Measurements from ENCODE around the gene ZNF225.

ZNF225 gene

DNA sequence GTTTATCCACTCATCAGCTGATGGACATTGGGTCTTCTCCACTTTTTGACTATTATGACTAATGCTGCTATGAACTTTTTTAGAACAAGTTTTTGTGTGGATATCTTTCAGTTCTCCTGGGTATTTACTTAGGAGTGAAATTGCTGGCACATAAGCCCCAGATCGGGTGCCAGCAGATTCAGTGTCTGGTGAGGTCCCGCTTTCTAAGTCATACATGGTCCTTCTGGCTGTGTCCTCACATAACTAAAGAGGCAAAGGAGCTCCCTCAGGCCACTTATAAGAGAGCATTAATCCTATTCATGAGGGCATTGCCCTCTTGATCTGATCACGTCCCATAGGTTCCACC, 51.1 kb downstream of the ZNF225 start (continued):
- TF ChIP-seq ZNF214 (tag by site-specific recombination; IDR thresholded peaks at IDR 0.05; ENCODE audit: borderline replicate concordance) = peak; percentile 49; the same call in 1 of the 2 replicates
- 0 out of 2 replicates have a peak, but pooled peaks have one; percentile 2 for TF ChIP-seq ZNF132 (tag by site-specific recombination; IDR thresholded peaks at IDR 0.05; ENCODE audit: borderline replicate concordance)
- no peak for TF ChIP-seq HOXD13 (CRISPR knock-in tag; IDR thresholded peaks at IDR 0.05; ENCODE audit: borderline replicate concordance)
- TF ChIP-seq ZNF350 (tag by site-specific recombination; IDR thresholded peaks at IDR 0.05) = no peak
- no peak for TF ChIP-seq ZNF785 (tag by site-specific recombination; IDR thresholded peaks at IDR 0.05)
- TF ChIP-seq IKZF3 (tag by site-specific recombination; IDR thresholded peaks at IDR 0.05) = no peak
- TF ChIP-seq ZNF324 (tag by site-specific recombination; IDR thresholded peaks at IDR 0.05) = no peak; the same call in 1 of the 2 replicates
- TF ChIP-seq SP7 (tag by site-specific recombination; IDR thresholded peaks at IDR 0.05) = no peak
- TF ChIP-seq SP3 (tag by site-specific recombination; IDR thresholded peaks at IDR 0.05) = no peak
- no peak for TF ChIP-seq OVOL3 (tag by site-specific recombination; IDR thresholded peaks at IDR 0.05)
- no peak; the same call in 1 of the 2 replicates for TF ChIP-seq WT1 (tag by site-specific recombination; IDR thresholded peaks at IDR 0.05)
- no peak for TF ChIP-seq ZNF394 (tag by site-specific recombination; IDR thresholded peaks at IDR 0.05; ENCODE audit: borderline replicate concordance)
- no peak for TF ChIP-seq EGR2 (tag by site-specific recombination; IDR thresholded peaks at IDR 0.05; ENCODE audit: low read depth)
- no peak for TF ChIP-seq ZEB2 (tag by site-specific recombination; IDR thresholded peaks at IDR 0.05)
- TF ChIP-seq, protein P1, sequence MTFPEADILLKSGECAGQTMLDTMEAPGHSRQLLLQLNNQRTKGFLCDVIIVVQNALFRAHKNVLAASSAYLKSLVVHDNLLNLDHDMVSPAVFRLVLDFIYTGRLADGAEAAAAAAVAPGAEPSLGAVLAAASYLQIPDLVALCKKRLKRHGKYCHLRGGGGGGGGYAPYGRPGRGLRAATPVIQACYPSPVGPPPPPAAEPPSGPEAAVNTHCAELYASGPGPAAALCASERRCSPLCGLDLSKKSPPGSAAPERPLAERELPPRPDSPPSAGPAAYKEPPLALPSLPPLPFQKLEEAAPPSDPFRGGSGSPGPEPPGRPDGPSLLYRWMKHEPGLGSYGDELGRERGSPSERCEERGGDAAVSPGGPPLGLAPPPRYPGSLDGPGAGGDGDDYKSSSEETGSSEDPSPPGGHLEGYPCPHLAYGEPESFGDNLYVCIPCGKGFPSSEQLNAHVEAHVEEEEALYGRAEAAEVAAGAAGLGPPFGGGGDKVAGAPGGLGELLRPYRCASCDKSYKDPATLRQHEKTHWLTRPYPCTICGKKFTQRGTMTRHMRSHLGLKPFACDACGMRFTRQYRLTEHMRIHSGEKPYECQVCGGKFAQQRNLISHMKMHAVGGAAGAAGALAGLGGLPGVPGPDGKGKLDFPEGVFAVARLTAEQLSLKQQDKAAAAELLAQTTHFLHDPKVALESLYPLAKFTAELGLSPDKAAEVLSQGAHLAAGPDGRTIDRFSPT (tag by site-specific recombination; IDR thresholded peaks at IDR 0.05) = no peak
- no peak for TF ChIP-seq ZNF514 (tag by site-specific recombination; IDR thresholded peaks at IDR 0.05)
- TF ChIP-seq, protein P2, sequence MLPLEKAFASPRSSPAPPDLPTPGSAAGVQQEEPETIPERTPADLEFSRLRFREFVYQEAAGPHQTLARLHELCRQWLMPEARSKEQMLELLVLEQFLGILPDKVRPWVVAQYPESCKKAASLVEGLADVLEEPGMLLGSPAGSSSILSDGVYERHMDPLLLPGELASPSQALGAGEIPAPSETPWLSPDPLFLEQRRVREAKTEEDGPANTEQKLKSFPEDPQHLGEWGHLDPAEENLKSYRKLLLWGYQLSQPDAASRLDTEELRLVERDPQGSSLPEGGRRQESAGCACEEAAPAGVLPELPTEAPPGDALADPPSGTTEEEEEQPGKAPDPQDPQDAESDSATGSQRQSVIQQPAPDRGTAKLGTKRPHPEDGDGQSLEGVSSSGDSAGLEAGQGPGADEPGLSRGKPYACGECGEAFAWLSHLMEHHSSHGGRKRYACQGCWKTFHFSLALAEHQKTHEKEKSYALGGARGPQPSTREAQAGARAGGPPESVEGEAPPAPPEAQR (tag by site-specific recombination; IDR thresholded peaks at IDR 0.05) = no peak
- TF ChIP-seq ZFP41 (tag by site-specific recombination; IDR thresholded peaks at IDR 0.05; ENCODE audit: borderline replicate concordance) = no peak
- TF ChIP-seq YY2 (tag by site-specific recombination; IDR thresholded peaks at IDR 0.05) = no peak
- TF ChIP-seq GLI4 (tag by site-specific recombination; IDR thresholded peaks at IDR 0.05) = no peak
- TF ChIP-seq ZNF2 (tag by site-specific recombination; IDR thresholded peaks at IDR 0.05) = no peak
- TF ChIP-seq ZFHX2 (tag by site-specific recombination; conservative IDR thresholded peaks at IDR 0.05) = no peak
- TF ChIP-seq ZNF658 (tag by site-specific recombination; IDR thresholded peaks at IDR 0.05) = no peak
- TF ChIP-seq ZNF626 (tag by site-specific recombination; IDR thresholded peaks at IDR 0.05) = peak; percentile 19; the same call in 1 of the 2 replicates
- peak; percentile 24 for TF ChIP-seq ZNF510 (tag by site-specific recombination; IDR thresholded peaks at IDR 0.05; ENCODE audit: insufficient replicate concordance)
- no peak for TF ChIP-seq ZNF48 (tag by site-specific recombination; IDR thresholded peaks at IDR 0.05)
- TF ChIP-seq, protein P3, sequence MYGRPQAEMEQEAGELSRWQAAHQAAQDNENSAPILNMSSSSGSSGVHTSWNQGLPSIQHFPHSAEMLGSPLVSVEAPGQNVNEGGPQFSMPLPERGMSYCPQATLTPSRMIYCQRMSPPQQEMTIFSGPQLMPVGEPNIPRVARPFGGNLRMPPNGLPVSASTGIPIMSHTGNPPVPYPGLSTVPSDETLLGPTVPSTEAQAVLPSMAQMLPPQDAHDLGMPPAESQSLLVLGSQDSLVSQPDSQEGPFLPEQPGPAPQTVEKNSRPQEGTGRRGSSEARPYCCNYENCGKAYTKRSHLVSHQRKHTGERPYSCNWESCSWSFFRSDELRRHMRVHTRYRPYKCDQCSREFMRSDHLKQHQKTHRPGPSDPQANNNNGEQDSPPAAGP (tag by site-specific recombination; IDR thresholded peaks at IDR 0.05) = no peak
- TF ChIP-seq ZNF248 (tag by site-specific recombination; IDR thresholded peaks at IDR 0.05) = no peak
- TF ChIP-seq, protein P4, sequence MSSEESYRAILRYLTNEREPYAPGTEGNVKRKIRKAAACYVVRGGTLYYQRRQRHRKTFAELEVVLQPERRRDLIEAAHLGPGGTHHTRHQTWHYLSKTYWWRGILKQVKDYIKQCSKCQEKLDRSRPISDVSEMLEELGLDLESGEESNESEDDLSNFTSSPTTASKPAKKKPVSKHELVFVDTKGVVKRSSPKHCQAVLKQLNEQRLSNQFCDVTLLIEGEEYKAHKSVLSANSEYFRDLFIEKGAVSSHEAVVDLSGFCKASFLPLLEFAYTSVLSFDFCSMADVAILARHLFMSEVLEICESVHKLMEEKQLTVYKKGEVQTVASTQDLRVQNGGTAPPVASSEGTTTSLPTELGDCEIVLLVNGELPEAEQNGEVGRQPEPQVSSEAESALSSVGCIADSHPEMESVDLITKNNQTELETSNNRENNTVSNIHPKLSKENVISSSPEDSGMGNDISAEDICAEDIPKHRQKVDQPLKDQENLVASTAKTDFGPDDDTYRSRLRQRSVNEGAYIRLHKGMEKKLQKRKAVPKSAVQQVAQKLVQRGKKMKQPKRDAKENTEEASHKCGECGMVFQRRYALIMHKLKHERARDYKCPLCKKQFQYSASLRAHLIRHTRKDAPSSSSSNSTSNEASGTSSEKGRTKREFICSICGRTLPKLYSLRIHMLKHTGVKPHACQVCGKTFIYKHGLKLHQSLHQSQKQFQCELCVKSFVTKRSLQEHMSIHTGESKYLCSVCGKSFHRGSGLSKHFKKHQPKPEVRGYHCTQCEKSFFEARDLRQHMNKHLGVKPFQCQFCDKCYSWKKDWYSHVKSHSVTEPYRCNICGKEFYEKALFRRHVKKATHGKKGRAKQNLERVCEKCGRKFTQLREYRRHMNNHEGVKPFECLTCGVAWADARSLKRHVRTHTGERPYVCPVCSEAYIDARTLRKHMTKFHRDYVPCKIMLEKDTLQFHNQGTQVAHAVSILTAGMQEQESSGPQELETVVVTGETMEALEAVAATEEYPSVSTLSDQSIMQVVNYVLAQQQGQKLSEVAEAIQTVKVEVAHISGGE (tag by site-specific recombination; conservative IDR thresholded peaks at IDR 0.05; ENCODE audit: low read depth) = no peak
- 0 out of 2 replicates have a peak, but pooled peaks have one; percentile 44 for TF ChIP-seq ZNF549 (tag by site-specific recombination; IDR thresholded peaks at IDR 0.05)
- TF ChIP-seq ZBTB8A (tag by site-specific recombination; IDR thresholded peaks at IDR 0.05) = no peak
- no peak for TF ChIP-seq ZNF600 (tag by site-specific recombination; IDR thresholded peaks at IDR 0.05)
- TF ChIP-seq ZNF433 (tag by site-specific recombination; IDR thresholded peaks at IDR 0.05; ENCODE audit: low read depth) = no peak
- TF ChIP-seq TCF7L2 (IDR thresholded peaks at IDR 0.05; ENCODE audit: borderline replicate concordance, low read depth, low read length) = no peak
- no peak for TF ChIP-seq BCL11A (tag by site-specific recombination; IDR thresholded peaks at IDR 0.05; ENCODE audit: low read depth)

All from HEK293 (cell line).